ENCODE results near the gene CAMK2N2.

Gene CAMK2N2

DNA sequence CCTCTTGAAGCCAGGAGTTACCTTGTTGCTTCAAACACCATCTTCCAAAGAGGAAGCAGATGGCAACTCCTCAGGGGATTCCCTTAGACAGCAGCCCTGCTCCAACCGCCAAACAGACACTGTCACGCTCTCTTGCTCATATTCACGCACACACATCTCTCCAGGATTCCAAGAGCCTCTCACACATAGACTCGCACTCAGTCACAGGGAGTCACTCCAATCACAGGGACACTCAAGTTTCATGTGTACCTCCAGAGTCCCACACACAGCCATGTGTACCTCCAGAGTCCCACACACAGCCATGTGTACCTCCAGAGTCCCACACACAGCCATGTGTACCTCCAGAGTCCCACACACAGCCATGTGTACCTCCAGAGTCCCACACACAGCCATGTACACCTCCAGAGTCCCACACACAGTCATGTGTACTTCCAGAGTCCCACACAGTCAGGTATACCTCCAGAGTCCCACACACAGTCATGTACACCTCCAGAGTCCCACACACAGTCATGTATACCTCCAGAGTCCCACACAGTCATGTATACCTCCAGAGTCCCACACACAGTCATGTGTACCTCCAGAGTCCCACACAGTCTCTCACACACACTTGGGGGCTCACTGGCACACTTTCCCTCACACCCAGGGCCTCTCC, 25.8 kb downstream of the CAMK2N2 start:
- H3K4me3 ChIP-seq (ENCODE audit: low read depth, low read length) = no peak overlapping the region
- TF ChIP-seq, protein P1, sequence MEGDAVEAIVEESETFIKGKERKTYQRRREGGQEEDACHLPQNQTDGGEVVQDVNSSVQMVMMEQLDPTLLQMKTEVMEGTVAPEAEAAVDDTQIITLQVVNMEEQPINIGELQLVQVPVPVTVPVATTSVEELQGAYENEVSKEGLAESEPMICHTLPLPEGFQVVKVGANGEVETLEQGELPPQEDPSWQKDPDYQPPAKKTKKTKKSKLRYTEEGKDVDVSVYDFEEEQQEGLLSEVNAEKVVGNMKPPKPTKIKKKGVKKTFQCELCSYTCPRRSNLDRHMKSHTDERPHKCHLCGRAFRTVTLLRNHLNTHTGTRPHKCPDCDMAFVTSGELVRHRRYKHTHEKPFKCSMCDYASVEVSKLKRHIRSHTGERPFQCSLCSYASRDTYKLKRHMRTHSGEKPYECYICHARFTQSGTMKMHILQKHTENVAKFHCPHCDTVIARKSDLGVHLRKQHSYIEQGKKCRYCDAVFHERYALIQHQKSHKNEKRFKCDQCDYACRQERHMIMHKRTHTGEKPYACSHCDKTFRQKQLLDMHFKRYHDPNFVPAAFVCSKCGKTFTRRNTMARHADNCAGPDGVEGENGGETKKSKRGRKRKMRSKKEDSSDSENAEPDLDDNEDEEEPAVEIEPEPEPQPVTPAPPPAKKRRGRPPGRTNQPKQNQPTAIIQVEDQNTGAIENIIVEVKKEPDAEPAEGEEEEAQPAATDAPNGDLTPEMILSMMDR (conservative IDR thresholded peaks at IDR 0.05; ENCODE audit: low read depth, low read length) = no peak
- no peak for DNase-seq (ENCODE audit: low read depth)

DNA sequence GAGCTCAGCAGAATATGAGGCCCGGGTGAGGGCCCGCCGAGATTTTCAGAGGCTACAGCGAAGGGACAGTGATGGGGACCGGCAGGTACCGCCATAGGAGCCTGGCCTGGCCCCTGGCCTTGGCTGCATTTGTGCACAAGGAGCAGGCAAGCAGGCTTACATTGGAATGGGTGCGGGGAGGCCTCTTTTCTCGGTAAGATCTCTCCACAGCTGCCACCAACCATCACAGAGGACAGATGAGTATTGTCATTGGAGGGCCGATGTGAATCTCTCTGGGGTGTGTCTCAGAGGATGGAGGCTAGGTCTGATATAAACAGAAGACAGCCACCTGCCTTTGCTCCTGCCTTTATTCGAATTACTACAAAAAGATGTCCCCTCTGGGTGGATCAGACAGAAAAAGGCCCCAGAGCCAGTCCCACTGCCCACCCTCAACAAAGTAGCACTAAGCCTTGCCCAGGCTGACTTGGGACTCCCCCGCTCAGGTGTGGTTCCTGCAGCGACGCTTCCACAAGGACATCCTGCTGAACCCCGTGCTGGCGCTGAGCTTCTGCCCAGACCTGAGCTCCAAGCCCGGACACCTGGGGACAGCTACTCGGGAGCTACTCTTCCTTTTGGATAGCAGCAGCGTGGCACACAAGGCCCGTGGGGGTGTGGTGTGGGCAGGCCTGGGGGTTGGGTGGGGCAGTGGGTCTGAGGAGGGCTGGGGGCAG, 26.5 kb downstream of the CAMK2N2 start:
- no peak for DNase-seq (ENCODE audit: low read depth)
- TF ChIP-seq, protein P1 (conservative IDR thresholded peaks at IDR 0.05; ENCODE audit: low read depth, low read length) = no peak
- no peak overlapping the region for H3K4me3 ChIP-seq (ENCODE audit: low read depth, low read length)

- no peak overlapping the region for H3K4me3 ChIP-seq (ENCODE audit: low read depth, low read length)
- peak; percentile 90 for DNase-seq (ENCODE audit: low read depth)
- TF ChIP-seq, protein P1 (conservative IDR thresholded peaks at IDR 0.05; ENCODE audit: low read depth, low read length) = peak; percentile 36
Measured at GRCh38 chr3:184234224-184234623, 27.1 kb downstream of the CAMK2N2 start.

GRCh38 chr3:184233127-184233843, 28.1 kb downstream of the CAMK2N2 start:
- H3K4me3 ChIP-seq (ENCODE audit: low read depth, low read length) = no peak overlapping the region
- DNase-seq (ENCODE audit: low read depth) = no peak
- TF ChIP-seq, protein P1 (conservative IDR thresholded peaks at IDR 0.05; ENCODE audit: low read depth, low read length) = no peak

DNA sequence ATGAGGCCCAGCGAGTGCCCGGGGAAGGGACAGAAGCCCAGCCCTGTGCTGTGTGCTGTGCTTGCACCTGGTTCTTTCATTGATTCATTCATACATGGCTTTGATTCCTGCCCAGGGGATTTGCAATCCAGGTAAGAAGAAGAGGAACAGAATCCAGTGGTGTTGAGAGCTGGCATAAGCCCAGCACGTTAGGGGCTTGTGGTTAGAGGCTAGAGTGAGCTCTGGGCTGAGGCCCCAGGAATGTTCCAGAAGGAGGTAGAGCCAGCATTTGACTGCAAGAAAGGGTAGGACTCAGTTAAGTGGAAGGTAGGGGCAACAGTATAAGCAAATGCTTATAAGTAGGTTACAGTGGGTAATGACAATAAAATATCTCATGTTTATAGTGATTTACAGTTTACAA, 29.7 kb downstream of the CAMK2N2 start:
- TF ChIP-seq, protein P1 (conservative IDR thresholded peaks at IDR 0.05; ENCODE audit: low read depth, low read length) = no peak

GRCh38 chr3:184230603-184231528, 30.5 kb downstream of the CAMK2N2 start:
- TF ChIP-seq, protein P1 (conservative IDR thresholded peaks at IDR 0.05; ENCODE audit: low read depth, low read length) = no peak
- no peak overlapping the region for H3K4me3 ChIP-seq (ENCODE audit: low read depth, low read length)
- DNase-seq (ENCODE audit: low read depth) = no peak

More for the DNA sequence above, 29.7 kb downstream of the CAMK2N2 start:
- H3K4me3 ChIP-seq (ENCODE audit: low read depth, low read length) = no peak overlapping the region
- DNase-seq (ENCODE audit: low read depth) = peak; percentile 22

Data from choroid plexus epithelial cell (primary cell).